ENCODE data around the gene ABCA4. TPM values are rescaled to one million over a fixed set of nuclear protein-coding genes. Genes with fewer than 3 reads are reported as not detected.

The ABCA4 gene
- total and polyA plus RNA-seq, 2 donors (not counting 3 experiments of a cell fraction or from before 2014, with no cell fraction given): 2.3 to 4.9 TPM

DNA sequence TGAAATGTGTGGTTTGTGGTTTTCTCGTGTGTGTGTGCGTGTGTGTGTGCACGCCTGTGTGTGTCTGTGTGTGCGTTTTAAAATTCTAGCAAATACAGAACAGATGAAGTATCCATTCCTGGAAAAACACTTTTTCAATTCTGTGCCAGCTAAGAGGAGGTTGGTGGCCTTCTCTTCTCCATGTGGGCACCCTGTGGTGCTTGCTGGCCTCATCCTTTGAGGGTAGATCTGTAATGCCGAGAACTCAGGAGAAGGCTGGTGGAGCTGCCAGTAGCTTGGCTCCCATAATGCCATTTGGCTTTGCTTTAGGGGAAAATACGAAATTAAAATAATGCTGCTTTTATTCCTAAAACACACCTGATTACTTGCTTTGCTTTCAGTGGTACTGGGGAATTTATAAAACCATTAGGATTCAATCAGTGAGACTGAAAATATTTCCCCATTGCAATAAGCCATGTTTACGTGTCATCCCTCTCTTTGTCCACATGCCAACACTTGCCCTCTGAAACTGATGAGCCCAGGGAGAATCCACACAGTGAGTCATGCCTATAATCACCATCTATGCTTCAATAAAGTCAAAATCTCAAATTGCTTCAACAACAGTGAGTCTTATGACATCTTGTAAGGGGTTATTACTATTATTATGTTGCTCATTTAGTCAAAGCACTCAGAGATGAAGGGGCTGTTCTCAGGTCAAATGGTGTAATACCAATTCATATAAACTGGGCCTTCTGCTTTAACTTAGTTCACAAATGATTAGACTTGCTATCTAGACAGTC, 39.2 kb downstream of the ABCA4 start:
- Histone ChIP-seq H3K9me1 (replicated peaks; ENCODE audit: control insufficient read depth, extremely low read depth, insufficient read depth, low read length) (no peaks in the 10 kb centered on the region), H3K79me2 (ENCODE audit: control insufficient read depth, insufficient read depth, low read length) (no peaks in the 10 kb centered on the region), H3K9me3 (replicated peaks; ENCODE audit: control insufficient read depth, insufficient read depth, low read length) (no peaks in the 10 kb centered on the region), H3K4me1 (ENCODE audit: control insufficient read depth, extremely low read depth, insufficient read depth, low read length) (peaks cover 7% of the 10 kb centered on the region), H3K27me3 (ENCODE audit: control insufficient read depth in 2 of 2, insufficient read depth in 2 of 2, low read length in 2 of 2) (no peaks in the 10 kb centered on the region), H3K4me2 (ENCODE audit: insufficient read depth, low read length) (no peak overlapping the region), H3K36me3 (ENCODE audit: control insufficient read depth in 2 of 2, extremely low read depth in 1 of 2, insufficient read depth in 2 of 2, low read length in 2 of 2) (no peaks in the 10 kb centered on the region), H3K27ac (ENCODE audit: insufficient read depth, low read depth, low read length) (no peak overlapping the region), H3K9ac (replicated peaks; ENCODE audit: extremely low read depth, insufficient read depth, low read length) (no peak overlapping the region), H3K4me3 (replicated peaks in 1 of 3; ENCODE audit: insufficient read depth in 1 of 3, low read depth in 1 of 3, low read length in 3 of 3) (no peak overlapping the region), H4K20me1 (replicated peaks; ENCODE audit: control insufficient read depth, extremely low read depth, insufficient read depth, low read length) (no peaks in the 10 kb centered on the region), H2AFZ (ENCODE audit: low read depth, low read length) (no peak overlapping the region)
- ChIA-PET POLR2A (no interaction called here), CTCF (interaction anchor here (1.3 kb wide), 1 partner anchor 13 kb away, joined by 4 read pairs; no protein-coding TSS in a partner anchor)
- dilution Hi-C loops (cut with MboI; ENCODE audit: extremely low pct_ligation_motif_present, low sequenced_read_pairs): no loop called here
- intact Hi-C loops (cut with micrococcal nuclease): no loop called here
- no TSS peak for BruUV-seq (replicated peaks)
- FAIRE-seq (no peak), DNase-seq (ENCODE audit: low read depth, low spot score) (no peak)
- TF ChIP-seq FOS (IDR thresholded peaks at IDR 0.05; ENCODE audit: borderline replicate concordance, insufficient read depth, low read length) (peak; percentile 17), JUN (IDR thresholded peaks at IDR 0.05; ENCODE audit: borderline replicate concordance, insufficient read depth, insufficient read length, low read depth) (no peak), MYC (IDR thresholded peaks at IDR 0.05; ENCODE audit: low read depth, low read length) (no peak)

DNA sequence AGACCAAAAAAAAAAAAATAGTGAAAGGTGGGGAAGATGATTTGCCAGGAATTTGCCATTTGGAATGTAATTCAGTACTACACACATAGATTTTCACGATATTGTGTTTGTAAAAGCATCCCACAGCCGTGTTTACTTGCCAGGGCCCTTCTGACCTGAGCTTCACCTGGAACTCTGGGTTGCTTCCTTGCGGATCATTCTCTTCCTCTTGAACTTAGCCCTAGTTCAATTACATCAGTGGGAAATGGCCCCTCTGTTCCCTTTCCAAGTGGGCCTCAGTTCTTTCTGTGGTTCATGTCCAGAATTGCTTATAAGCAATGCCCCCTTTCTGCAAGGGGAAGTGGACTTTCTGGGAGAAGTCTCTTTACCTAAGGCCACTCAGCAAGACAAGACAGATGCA, 41.0 kb downstream of the ABCA4 start:
- no peak overlapping the region for H3K9ac ChIP-seq (replicated peaks; ENCODE audit: extremely low read depth, insufficient read depth, low read length)
- intact Hi-C loops (cut with micrococcal nuclease) (no loop called here), dilution Hi-C loops (cut with MboI; ENCODE audit: extremely low pct_ligation_motif_present, low sequenced_read_pairs) (no loop called here)
- H3K27me3 ChIP-seq (ENCODE audit: control insufficient read depth in 2 of 2, insufficient read depth in 2 of 2, low read length in 2 of 2): no peaks in the 10 kb centered on the region
- CTCF ChIA-PET: interaction anchor here (1.3 kb wide), 1 partner anchor 17 kb away, joined by 6 read pairs; no protein-coding TSS in a partner anchor
- H4K20me1 ChIP-seq (replicated peaks; ENCODE audit: control insufficient read depth, extremely low read depth, insufficient read depth, low read length): no peaks in the 10 kb centered on the region
- peaks cover 7% of the 10 kb centered on the region for H3K4me1 ChIP-seq (ENCODE audit: control insufficient read depth, extremely low read depth, insufficient read depth, low read length)
- FAIRE-seq: no peak
- H3K79me2 ChIP-seq (ENCODE audit: control insufficient read depth, insufficient read depth, low read length): no peaks in the 10 kb centered on the region
- no peaks in the 10 kb centered on the region for H3K9me3 ChIP-seq (replicated peaks; ENCODE audit: control insufficient read depth, insufficient read depth, low read length)
- TF ChIP-seq MYC (IDR thresholded peaks at IDR 0.05; ENCODE audit: low read depth, low read length) (no peak), GATA2 (IDR thresholded peaks at IDR 0.05; ENCODE audit: insufficient read depth, insufficient read length, low read depth, low read length) (no peak), POLR2A (IDR thresholded peaks at IDR 0.05; ENCODE audit: low read depth, low read length) (no peak), JUN (IDR thresholded peaks at IDR 0.05; ENCODE audit: borderline replicate concordance, insufficient read depth, insufficient read length, low read depth) (no peak), FOS (IDR thresholded peaks at IDR 0.05; ENCODE audit: borderline replicate concordance, insufficient read depth, low read length) (no peak), POLR2AphosphoS5 (IDR thresholded peaks at IDR 0.05; ENCODE audit: insufficient read depth, low read depth, low read length) (no peak), EZH2 (IDR thresholded peaks at IDR 0.05; ENCODE audit: borderline replicate concordance, low read depth, low read length, severe bottlenecking) (no peak)
- TF ChIP-seq, protein P1, sequence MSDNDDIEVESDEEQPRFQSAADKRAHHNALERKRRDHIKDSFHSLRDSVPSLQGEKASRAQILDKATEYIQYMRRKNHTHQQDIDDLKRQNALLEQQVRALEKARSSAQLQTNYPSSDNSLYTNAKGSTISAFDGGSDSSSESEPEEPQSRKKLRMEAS (IDR thresholded peaks at IDR 0.05; ENCODE audit: insufficient read depth, insufficient read length): no peak
- TF ChIP-seq, protein P2, sequence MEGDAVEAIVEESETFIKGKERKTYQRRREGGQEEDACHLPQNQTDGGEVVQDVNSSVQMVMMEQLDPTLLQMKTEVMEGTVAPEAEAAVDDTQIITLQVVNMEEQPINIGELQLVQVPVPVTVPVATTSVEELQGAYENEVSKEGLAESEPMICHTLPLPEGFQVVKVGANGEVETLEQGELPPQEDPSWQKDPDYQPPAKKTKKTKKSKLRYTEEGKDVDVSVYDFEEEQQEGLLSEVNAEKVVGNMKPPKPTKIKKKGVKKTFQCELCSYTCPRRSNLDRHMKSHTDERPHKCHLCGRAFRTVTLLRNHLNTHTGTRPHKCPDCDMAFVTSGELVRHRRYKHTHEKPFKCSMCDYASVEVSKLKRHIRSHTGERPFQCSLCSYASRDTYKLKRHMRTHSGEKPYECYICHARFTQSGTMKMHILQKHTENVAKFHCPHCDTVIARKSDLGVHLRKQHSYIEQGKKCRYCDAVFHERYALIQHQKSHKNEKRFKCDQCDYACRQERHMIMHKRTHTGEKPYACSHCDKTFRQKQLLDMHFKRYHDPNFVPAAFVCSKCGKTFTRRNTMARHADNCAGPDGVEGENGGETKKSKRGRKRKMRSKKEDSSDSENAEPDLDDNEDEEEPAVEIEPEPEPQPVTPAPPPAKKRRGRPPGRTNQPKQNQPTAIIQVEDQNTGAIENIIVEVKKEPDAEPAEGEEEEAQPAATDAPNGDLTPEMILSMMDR (IDR thresholded peaks at IDR 0.05; ENCODE audit: extremely low read depth in 1 of 2, insufficient read depth in 1 of 2, low read depth in 1 of 2, low read length in 2 of 2): no peak
- no peak overlapping the region for H3K27ac ChIP-seq (ENCODE audit: insufficient read depth, low read depth, low read length)
- no peak overlapping the region for H2AFZ ChIP-seq (ENCODE audit: low read depth, low read length)
- no peak for DNase-seq (ENCODE audit: low read depth, low spot score)
- POLR2A ChIA-PET: no interaction called here
- no peak overlapping the region for H3K4me3 ChIP-seq (replicated peaks in 1 of 3; ENCODE audit: insufficient read depth in 1 of 3, low read depth in 1 of 3, low read length in 3 of 3)
- no peaks in the 10 kb centered on the region for H3K9me1 ChIP-seq (replicated peaks; ENCODE audit: control insufficient read depth, extremely low read depth, insufficient read depth, low read length)
- no TSS peak for BruUV-seq (replicated peaks)
- H3K36me3 ChIP-seq (ENCODE audit: control insufficient read depth in 2 of 2, extremely low read depth in 1 of 2, insufficient read depth in 2 of 2, low read length in 2 of 2): no peaks in the 10 kb centered on the region
- H3K4me2 ChIP-seq (ENCODE audit: insufficient read depth, low read length): no peak overlapping the region

All from endothelial cell of umbilical vein (primary cell).